ENCODE data around the gene SH3RF3.

Gene SH3RF3

DNA sequence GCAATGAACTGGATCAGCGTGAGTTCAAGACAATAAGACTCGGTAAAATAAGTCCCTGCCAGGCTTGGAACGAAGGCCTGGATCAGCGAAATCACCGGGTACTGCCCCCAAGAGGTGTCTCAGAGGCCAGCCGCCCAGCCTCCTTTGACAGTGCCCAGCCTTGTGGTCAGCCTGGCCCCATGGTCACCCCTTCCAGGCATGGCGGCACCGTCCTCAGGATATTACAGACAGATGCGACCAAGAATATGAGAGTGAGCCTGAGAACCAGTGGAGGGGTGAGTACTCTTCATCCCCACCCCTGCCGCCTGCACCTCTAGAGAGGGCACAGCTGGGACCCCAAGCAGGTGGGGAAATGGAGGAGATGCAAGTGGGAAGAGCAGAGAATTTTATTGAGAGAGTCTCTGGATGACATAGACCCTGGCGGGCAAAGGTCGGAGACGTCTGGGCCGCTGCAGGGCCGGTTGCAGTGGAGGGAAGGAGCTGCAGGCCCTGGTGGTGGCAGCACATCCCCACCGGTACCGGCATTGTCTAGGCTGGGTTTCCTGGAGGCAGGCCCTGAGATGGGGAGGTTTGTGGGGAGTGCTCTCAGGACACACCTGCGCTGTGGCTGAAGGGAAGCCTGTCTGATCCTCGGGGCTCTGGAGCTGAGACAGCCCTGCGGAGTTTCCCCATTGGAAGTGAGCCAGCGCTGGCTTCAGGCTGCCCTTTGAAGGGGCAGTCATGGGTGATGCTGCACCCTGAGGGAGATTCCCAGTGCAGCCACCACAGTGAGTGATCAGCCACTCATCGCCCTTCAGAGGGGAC is 294.8 kb downstream of the SH3RF3 start:
- no peak for DNase-seq

DNA sequence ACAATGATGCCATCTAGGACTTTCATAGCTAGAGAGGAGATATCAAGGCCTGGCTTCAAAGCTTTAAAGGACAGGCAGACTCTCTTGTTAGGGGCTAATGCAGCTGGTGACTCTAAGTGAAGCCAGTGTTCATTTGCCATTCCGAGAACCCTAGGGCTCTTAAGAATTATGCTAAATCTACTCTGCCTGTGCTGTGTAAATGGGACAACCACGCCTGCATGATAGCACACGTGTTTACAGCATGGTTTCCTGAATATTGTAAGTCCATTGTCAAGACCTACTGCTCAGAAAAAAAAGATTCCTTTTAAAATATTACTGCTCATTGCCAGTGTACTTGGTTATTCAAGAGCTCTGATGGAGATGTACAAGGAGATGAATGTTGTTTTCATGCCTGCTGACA is 296.4 kb downstream of the SH3RF3 start:
- DNase-seq, result no peak

DNA sequence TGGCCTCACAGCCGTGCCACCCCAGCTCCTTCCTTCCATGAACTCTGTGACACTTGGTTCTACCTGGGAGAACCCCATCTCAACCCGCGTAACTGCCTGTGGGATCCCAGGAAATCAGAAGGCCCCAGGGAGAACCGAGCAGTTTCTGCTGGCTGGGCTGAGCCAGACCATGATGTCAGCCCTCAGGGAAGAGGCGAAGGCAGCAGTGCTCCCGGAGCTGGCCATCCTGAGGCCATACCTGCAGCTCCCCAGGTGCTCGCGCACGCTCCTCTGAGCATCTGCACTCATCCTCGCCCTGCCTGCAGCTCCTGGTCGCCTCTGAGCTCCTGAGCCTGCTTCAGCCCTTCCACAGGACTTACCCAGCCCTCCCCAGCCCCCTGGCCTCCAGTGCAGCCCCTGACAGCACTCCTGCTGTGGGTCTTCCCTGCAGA is 298.7 kb downstream of the SH3RF3 start:
- DNase-seq, result no peak

DNA sequence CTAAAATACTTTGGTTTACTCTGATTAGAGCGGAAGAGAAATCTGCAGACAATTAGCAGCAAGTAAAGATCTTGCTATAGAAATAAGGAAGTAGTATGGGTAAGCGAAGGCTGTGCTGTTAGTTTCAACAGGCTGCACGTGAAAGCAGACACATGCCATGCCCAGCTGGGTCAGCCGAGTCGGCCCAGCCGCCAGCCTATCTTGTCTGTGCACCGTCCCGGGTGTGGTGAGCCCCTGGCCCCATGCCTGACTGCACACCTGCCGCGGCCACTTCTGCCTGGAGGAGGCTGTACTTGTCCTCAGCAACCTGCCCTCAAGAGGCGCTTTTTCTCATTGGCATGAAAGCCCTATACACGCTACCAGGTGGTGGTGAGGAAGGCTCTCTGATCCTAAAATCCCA is 299.3 kb downstream of the SH3RF3 start:
- DNase-seq, result no peak

DNA sequence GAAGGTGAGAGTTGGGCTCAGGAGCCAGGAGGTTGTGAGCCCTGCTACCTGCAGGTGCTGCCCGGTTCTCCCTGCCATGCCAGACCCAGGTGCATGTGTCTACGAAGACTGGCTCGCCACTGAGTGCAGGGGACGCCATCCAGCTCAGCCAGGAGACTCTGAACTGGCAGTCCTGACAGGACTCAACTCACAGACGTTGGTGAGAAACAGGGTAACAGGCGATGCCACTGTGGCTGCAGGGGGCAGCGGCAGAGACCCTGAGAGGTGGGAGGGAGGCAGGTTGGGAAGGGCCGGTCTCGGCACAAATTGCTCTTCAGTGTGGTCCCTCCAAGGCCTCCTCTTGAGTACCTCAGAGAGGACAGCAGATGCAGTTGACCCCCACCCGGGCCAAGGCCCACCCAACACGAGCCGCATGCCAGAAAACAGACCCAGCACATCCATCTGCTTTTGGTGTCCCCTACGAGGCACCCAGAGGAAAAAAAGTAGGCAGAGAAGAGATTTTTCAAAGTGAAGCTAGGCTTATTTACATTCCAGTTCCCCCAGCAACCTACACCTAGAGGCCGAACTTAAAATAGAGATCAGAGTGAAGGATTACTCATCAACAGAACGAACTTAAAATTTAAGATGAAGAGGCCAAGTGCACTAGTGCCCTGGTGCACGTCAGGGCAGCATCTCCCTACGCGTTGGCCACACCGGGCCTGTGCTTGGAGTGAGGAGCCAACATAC is 300.0 kb downstream of the SH3RF3 start:
- DNase-seq, result no peak

DNA sequence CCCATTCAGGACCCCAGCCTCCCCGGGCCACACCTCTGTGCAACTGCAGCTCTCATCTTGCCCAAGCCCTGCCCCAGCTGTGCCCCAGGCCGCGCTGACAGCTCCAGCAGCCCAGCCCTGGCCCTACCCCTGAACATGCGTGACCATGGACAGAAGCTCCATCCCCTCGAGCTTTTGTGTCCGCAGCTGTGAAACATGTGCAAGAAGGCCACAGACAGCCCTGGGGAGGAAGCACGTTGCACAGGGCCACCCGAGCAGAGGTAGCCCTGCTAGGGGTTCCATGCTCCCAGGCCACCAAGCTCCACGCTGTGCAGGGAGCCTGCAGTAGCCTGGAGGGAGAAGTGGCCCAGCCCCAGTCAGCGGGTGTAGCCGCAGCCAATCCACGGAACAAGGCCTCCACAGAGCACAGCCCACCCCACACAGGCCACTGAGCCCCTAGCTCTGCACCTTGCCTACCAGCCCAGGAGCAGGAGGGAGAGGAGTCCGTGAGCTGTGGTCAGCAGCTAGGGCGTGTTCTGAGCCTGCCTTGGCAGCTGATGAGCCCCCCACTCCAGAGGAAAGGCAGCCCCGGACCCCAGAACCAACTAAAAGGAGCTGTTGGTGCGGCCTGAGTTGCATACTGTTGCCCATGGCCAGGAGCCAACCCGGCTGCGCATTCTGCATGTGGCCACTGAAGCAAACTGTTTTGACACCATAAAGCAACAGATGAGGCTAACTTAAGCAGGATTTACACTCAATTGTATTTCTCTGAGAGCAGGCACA is 300.7 kb downstream of the SH3RF3 start:
- no peak for DNase-seq

DNA sequence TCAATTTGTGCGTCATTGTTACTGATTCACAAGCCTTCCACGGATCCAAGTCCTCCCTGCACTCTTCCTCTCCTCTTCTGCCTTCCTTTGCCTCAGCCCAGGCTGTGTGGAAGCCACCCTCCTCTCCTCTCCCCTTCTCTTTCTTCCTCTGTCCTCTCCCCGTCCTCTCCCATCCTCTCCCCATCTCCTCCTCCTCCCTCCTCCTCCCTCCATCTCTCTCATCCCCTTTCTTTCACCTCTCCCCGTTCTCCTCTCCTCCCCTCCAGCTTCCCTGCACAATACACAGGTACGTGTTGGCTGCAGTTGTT is 301.3 kb downstream of the SH3RF3 start:
- no peak for DNase-seq

DNA sequence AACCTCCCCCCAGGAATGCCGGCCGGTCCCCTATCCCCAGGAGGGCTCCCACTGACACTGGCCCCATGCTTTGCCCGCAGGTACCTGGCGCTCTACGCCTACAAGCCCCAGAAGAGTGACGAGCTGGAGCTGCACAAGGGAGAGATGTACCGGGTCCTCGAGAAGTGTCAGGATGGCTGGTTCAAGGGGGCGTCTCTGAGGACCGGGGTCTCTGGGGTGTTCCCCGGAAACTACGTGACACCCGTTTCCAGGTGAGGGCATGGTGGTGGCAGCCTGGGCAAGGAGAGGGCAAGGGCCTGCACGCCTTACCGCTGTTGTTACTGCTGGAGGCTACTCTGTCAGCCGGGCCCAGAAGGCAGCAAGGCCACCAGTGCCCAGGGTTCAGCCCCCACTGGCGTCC is 303.4 kb downstream of the SH3RF3 start:
- DNase-seq, result no peak

DNA sequence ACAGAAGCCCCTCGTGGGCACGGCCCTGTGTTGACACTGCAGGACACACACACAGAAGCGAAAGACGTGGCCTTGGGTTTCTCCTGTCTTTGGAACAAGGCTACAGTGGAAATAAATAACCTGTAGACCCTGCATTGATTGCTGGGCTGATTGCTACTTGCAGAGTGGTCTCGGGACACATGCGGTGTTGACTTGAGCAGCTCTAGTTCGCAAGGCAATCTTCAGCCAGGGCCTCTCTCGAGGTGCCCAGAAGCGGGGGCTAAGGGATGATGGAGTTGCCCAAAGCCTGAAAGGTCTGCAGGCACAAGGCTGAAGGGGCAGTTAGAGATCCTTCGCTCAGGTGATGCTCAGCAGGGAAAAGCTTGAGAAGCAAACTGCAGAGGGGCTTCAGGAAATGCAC is 304.5 kb downstream of the SH3RF3 start:
- no peak for DNase-seq

DNA sequence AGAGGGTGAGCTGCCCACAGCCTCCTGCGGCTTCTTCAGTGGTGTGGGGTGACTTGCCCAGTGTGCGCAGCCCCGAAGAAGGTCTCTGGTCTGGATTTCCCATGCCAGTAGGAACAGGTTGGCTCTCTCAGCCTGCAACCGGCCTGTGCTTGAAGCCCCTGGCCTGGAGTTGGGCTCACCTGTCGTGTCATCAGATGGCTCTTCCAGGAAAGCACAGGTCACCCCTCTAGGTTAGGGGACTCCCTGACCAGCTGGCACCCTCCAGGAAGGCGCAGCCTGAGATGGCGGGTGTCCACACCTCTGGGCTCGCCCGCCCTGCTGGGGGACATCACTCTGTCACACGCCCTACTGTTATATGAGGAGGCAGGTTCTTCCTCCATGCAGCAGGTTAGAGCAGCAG is 304.9 kb downstream of the SH3RF3 start:
- no peak for DNase-seq

DNA sequence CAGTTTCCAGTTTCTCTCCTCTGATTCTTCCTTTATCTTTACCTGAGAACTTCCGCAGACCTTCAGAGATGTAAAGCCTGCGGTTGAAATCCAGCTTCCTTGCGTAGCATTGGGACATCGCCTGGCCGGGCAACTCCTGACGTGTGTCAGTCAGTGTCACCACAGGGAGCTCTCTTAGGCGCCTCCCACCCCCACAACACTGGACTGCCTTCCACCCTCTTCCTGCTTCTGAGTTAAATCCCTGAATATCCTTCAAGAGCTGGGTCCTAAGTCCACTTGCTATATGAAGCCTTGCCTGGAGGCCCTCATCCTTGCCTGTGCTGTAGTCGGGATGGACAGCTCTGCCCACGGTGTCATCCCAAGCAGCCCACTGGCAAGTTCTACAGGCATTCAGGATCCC is 305.3 kb downstream of the SH3RF3 start:
- DNase-seq, result no peak

DNA sequence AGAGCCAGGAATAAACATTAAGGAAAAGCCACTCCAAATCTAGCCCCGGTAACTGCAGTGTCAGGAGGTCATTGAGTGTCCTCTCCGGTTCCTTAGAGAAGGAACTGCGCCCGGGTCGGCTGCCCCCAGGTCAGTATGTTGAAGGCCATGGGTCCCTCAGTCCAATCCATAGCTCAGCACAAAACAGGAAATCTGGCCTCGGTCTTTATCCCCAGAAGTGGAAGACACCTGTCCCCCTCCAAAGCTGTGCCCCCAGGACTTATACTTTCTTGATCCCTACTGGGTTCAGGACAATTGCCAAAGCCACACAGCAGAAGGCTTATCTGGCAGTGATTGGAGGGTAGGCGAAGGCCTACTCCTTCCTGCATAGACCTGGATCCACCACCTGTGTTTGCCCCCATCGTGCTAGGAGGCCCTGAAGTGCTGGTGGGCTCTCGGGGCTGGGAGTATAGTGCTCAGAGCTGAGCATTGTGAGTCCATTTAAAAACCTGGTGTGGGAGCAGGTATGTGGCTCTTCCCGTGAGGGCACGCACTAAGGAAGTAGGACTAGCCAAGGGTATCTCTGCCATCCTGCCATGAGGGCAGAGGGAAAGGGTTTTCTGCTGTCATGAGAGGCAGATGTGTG is 306.2 kb downstream of the SH3RF3 start:
- DNase-seq, result no peak

DNA sequence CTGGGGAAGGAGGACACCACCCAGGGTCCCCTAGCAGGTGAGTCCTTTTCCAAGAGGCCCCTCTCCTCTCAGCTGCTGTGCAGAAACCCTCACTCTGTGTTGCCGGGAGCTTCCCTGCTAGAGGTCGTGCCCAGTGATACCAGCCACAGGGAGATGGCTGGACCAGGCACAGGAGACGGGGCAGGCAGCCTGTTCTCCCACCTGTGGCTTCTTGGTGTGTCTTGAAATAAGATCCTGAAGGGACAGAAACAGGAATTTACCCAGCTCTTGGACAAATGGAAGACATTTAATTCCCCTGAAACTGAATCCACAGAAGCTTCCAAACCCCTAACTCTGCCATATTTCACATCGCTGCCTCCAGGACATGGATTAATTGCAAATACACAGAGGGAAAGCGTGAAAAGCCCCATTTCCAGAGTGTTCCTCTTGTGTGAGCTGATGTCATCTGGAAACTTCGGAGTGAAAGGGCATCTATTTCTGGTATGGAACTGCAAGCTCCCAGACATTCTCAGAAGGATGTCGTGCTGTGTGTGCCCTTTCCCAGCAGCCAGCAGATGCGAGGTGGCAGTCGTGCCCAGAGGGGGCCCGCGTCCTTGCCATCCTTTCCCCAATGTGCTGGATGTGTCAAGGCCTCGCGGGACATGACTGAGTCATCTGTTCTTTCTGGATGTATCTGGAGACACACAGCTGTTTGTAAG is 307.0 kb downstream of the SH3RF3 start:
- no peak for DNase-seq

DNA sequence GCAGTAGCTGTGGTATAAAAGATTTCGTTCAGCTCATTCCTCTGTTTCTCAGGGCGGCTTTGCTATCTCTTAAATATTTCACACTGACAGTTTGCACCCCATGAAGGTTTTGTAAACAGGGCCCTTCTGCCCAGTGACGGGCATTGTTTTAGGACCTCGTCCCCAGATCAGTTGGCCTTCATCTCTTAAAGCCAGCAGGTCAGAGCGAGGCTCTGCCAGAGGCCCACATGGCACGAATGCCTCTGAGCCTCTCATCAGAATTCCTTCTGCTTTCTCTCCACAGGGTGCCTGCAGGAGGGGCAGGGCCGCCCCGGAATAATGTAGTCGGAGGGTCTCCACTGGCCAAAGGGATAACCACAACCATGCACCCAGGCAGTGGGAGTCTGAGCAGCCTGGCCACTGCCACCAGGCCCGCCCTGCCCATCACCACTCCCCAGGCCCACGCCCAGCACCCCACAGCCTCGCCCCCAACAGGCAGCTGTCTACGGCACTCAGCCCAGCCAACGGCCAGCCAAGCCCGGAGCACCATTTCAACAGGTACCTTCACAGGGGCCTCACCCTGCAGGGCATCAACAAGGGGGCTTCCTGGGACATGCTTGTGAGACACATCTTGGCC is 307.7 kb downstream of the SH3RF3 start:
- DNase-seq, result no peak

DNA sequence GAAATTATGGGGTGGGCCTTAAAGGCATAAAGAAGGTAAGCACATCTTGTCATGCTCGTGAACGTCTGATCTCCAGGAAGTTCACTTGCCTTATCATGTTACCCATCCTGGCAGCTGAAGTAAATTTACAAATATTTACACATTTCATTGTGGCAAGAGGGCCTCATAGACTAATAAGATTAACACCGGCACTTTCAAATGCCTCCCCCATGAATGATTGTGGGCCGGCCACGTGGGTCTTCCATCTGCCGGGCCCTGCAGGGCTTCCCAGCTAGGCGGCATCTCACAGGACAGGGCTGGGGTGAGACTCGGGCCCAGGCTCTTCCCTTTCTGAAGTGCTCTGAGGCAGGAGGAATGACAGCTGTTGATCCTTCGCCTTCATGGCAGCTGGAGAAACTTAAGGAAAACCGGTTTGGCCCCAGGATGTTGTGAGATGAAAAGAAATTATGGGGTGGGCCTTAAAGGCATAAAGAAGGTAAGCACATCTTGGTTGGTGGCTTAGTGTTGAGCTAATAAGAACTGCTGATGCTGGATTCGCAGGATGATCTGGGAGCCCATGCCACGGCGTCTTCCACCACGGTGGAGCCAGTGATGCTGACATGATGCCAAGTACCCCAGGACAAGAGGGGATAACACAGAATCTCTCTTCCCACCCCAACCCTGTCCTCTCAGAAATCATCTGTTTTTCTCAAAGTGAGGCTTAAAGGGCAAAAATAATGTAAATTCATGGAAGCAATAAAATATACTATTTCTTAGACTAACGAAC is 308.5 kb downstream of the SH3RF3 start:
- DNase-seq, result no peak

DNA sequence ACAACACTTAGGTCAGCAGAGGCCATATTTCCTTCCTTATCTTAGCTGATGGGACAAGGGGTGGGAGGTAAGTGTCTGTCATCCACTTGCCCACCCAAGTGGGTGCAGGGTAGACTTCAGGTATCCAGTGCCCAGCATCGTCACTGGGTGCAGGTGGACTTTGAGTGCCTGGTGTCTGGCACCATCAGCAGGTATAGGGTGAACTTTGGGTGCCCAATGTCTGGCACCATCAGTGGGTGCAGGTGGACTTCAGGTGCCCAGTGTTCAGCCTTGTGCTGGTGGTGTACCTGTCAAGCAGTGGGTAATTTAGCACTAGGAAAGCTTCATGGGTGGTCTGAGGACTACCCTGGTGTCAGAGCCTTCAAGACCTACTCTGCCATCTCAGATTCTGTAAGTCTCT is 309.1 kb downstream of the SH3RF3 start:
- no peak for DNase-seq

DNA sequence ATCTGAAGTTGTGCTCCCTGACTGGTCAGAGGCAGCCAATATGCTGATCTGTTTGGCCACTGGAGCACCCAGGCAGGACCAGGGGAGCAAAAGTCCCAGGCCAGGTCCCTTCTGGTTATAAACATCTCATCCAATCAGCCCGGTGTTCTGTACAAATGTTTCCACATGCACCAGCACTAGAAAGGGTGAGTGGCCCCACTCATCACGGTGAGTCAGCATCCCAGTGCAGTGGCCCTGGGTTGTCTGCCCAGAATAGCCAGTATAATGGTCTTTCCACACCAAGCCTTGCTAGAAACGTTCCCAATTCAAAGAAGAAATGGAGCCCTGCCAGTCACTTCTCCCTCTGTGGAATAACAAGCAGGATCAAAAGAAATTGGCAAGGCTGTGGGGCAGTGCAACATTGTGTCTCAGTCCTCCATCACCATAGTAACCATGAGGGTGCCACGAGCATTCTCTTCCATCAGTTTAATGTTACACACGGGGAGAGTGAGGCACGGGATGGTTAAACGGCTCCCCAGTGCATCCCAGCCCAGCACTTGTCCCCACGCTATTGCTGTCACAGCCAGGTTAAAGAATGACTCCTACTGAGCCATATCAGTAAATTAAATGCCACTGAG is 309.9 kb downstream of the SH3RF3 start:
- DNase-seq, result no peak

DNA sequence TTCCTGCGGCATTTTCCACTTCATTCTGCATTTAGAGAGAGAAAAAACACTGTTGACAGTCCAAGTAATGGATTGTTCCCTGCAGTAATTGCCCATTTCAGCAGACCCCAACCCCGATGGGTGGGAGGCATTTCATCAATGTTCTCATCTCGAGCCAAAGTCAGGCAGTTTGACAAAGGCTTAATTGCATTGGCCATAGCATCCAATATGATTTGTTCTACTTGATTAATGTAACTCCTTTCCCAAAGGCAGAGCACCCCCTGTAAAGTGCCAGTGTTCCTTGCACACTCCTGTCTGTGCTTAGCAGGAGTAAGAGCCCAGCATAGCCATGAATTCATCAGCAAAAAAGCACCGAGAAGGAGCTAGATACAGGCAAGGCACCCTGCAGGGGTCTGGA is 310.4 kb downstream of the SH3RF3 start:
- DNase-seq, result no peak

DNA sequence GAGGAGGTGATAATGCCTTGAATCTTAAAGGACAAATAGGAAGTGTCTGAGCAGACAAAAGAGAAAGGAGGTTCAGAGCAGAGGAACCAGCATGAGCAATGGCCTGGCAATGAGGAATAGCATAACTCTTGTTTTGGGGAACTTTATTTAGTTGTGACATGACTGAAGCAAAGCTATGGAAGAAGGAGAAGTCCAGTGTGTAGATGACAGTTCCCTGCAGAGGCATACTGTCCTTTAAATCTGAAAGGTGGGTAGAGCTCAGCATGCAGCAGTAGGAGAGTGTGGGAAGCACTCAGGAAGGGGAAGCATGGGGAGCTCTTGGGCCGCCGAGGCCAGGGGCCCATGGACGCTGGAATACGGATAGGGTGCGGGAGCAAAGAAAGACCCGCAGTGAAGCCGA is 311.0 kb downstream of the SH3RF3 start:
- no peak for DNase-seq

DNA sequence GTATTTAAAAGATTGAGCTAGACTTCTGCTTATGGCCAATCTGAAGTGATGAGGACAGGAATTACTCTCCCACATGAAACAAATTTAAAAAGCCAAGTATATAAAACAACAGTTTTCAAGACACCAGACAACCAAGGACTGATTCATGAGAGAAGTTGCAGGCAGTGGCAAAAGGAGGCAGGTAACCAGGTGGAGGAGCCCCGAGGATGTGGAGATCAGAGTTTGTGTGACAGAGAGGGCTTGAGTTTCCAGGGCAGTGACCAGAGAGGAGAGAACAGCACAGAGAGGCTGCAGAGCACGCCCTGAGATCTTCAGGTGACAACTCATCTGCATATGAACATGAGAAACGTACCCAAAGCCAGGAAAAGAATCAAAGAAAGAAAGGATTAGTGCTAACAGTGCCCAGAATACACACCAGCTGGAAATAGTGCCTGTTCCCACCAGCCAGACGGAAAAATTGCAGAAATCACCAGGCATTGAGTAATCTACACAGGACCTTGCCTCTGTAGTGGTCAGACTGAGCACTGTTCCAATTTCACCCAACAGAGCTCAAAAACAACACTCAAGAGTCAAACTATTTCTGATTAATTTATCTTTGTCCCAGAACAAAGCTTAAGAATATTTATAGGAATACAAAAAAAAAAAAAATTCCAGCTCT is 311.6 kb downstream of the SH3RF3 start:
- no peak for DNase-seq

Measured in stimulated activated CD4-positive, alpha-beta T cell treated with anti-CD3 and anti-CD28 coated beads, Interleukin-2, amount 100 ng/mL, for 24 hours (primary cell).